ENCODE measurements around the gene UBAC2.

DNA sequence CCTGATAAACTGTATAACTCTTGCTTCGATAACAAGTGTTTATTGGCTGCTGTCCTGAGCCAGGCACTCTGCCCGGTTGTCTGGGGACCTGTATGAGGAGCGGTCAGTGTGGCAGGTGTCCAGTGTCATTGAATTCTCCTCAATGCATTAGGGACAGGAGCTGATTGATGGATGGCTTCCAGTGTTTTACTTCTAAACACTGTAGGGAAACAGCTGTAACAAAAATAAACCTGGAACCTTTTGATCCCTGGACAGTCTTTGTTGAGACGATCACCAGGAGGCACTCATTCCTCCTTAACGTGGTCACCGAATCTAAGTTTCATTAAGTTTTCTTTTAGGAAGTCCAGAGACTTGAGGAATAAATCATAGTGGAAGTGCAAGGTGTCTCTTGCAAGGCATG, 17.9 kb downstream of the UBAC2 start:
- TF ChIP-seq CTCF (IDR thresholded peaks at IDR 0.05 in 4 of 5, conservative IDR thresholded peaks at IDR 0.05 in 1 of 5) (no peak), POLR2A (IDR thresholded peaks at IDR 0.05) (peak in 1 of 2 donors; percentile 24)
